ENCODE data around the gene FTCDNL1.

The FTCDNL1 gene

DNA sequence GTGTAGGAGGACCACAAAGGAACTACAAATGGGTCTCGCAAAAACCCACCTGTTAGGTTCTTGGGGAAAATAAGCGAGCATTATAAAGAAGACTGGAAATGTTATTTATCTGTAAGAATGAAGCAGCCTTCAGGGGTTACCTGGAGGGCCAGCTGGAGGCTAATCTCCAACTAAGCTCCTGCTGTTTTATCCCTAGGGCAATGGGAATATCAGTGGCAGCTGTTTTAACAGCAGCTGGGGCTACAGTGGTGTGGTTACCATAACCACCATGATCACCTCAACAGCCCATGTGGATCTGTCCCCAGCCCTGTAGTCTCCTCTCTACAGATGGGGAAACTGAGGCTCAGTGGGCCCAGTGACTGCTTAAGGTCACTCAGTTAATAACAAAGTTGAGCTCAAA, 108.1 kb downstream of the FTCDNL1 start:
- no peak for DNase-seq (ENCODE audit: low read depth)

GRCh38 chr2:199740111-199740428, 110.9 kb downstream of the FTCDNL1 start:
- DNase-seq (ENCODE audit: low read depth): no peak

GRCh38 chr2:199739413-199740110, 111.4 kb downstream of the FTCDNL1 start:
- DNase-seq (ENCODE audit: low read depth): peak; percentile 53

GRCh38 chr2:199738727-199739412, 112.1 kb downstream of the FTCDNL1 start:
- DNase-seq (ENCODE audit: low read depth): no peak

DNA sequence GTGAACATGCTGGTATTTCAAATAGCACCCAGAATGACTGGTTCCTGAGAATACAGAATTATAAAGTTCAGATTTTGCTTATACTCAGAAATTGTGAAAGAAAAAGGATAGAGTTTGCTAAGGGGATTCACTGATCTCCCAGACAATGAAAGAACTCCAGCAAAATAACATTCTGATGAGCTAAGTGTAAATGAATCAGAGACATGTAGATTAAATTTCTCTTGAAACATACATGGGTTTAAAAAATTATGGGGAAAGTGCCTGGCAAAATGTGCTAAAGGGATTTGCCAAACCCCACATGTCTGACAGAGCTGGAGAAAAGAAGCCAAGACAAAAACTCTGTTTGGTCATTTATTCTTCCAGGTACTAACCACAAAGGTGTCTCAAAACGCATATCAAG, 116.3 kb downstream of the FTCDNL1 start:
- DNase-seq (ENCODE audit: low read depth): no peak

DNA sequence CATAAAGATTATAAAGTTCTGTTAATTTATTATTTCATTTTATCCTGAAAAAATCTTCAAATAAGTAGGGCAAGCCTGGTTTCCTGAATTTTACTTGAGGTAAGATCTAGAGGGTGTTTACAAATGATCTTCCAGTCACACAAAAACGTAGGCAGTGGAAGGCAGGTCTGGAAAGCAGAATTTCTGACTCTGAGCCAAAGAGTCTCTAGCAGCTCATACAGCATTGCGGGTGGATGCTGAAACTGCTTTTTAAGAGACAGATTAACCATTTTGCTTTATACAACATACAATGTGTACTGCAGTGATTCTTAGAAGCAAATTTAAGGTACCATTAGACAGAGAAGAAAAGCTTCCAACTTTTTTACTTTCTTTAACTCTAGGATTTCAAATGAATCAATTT, 117.0 kb downstream of the FTCDNL1 start:
- DNase-seq (ENCODE audit: low read depth): no peak

DNA sequence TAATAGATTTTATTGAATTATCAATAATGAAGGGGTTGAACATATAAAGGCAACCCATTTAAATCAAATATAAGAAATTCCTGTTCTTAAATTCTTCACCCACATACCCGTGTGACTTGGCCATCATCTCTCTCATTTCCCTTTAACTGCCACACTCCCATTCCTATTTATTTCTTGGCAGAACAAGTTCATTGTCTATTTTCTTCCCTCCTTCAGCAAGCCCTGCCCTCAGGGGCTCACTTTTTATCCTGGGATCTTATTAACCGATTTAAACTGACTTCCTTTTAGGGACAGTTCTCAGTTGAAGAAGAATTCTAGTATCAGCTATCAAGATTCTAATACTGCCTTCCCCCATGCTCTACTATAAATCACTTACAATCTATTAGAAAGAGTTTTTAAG, 123.2 kb downstream of the FTCDNL1 start:
- no peak for DNase-seq (ENCODE audit: low read depth)

GRCh38 chr2:199727306-199727705, 123.7 kb downstream of the FTCDNL1 start:
- no peak for DNase-seq (ENCODE audit: low read depth)

DNA sequence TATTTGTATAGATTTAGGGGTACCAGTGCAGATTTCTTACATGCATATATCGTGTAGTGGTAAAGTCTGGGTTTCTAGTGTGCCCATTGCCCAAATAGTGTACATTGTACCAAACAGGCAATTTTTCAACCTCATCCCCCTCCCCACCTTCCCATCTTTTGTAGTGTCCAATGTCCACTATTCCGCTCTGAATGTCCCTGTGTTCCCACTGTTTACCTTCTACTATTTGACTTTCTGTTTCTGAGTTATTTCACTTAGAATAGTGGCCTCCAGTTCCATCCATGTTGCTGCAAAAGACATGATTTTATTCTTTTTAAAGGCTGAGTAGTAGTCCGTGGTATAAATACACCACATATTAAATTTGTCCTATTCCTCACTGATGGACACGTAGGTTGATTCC, 132.9 kb downstream of the FTCDNL1 start:
- no peak for DNase-seq (ENCODE audit: low read depth)

DNA sequence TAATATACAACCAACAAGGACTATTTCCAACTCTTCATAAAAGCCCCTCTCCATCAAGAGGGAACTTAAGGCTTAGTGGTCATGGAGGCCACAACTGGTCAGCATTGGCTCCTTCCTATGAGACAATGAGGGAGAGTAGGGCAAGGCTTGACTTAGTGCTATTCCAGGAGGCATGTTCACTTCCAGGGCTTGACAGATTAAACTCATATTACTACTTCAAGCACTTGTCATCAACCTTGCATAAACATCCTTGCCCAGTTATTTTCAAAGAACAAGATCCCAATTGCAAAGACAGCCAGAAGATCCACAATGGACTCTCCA, 133.4 kb downstream of the FTCDNL1 start:
- no peak for DNase-seq (ENCODE audit: low read depth)

- DNase-seq (ENCODE audit: low read depth): no peak
Measured at GRCh38 chr2:199716807-199717586, 134.0 kb downstream of the FTCDNL1 start.

DNA sequence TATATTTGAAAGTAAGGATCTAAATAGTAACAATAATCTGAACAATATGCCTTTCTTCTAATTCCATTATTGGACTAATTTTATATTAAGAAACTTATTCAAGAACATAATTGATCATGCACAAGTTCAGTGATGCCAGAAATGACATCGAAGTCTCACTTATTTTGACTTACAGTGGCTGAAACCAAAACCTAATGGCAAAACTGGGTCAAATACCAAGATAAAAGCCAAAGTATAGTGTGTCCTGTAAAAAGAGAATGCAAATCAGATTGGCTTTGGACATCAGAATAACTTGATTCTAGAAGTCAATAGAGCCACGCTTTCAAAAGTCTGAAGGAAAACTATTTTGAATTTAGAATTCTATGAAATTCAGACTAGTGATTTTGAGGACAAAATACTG, 137.2 kb downstream of the FTCDNL1 start:
- DNase-seq (ENCODE audit: low read depth): no peak

GRCh38 chr2:199710551-199710950, 140.4 kb downstream of the FTCDNL1 start:
- DNase-seq (ENCODE audit: low read depth): no peak
